GM20000 (cell line): ENCODE data around the gene CMIP.

ENCODE experiments used
- DNase-seq: peaks from one replicate; pipeline ENCODE4 v3.0.0; 2012; ENCODE audit warnings: low spot score
- CTCF ChIP-seq: IDR thresholded peaks from 2 replicates; pipeline ENCODE4 v1.5.1; 2012; ENCODE audit warnings: mild to moderate bottlenecking, control low read depth; ENCODE audit errors: extremely low read depth, missing control alignments

The CMIP gene

GRCh38 chr16:81748476-81749198, 304.0 kb downstream of the CMIP start:
- no peak for DNase-seq
- no peak for TF ChIP-seq CTCF

- no peak for TF ChIP-seq CTCF
- peak; percentile 81 for DNase-seq
Observed at GRCh38 chr16:81752225-81752875, 307.7 kb downstream of the CMIP start.

DNA sequence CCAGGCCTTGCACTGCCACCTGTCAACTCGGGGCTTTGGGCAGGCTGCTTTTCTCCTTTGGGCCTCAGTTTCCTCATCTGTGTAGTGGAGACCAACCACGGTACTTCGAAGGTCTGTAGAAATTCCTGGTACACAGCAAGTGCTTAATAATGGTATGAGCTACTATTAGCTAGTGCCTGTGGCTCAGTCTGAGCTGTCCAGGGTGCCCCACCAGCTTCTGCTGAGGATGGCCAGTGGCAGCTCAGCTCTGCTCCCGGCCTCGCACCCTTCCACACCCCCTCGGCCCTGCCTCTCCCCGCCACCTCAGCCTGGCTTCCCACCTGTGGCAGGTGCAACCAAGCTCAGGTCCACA, 308.2 kb downstream of the CMIP start:
- no peak for TF ChIP-seq CTCF
- no peak for DNase-seq

GRCh38 chr16:81754858-81755257, 310.2 kb downstream of the CMIP start:
- DNase-seq, result no peak
- no peak for TF ChIP-seq CTCF

- no peak for DNase-seq
- TF ChIP-seq CTCF, result no peak
Observed at GRCh38 chr16:81755915-81756614, 311.5 kb downstream of the CMIP start.

DNA sequence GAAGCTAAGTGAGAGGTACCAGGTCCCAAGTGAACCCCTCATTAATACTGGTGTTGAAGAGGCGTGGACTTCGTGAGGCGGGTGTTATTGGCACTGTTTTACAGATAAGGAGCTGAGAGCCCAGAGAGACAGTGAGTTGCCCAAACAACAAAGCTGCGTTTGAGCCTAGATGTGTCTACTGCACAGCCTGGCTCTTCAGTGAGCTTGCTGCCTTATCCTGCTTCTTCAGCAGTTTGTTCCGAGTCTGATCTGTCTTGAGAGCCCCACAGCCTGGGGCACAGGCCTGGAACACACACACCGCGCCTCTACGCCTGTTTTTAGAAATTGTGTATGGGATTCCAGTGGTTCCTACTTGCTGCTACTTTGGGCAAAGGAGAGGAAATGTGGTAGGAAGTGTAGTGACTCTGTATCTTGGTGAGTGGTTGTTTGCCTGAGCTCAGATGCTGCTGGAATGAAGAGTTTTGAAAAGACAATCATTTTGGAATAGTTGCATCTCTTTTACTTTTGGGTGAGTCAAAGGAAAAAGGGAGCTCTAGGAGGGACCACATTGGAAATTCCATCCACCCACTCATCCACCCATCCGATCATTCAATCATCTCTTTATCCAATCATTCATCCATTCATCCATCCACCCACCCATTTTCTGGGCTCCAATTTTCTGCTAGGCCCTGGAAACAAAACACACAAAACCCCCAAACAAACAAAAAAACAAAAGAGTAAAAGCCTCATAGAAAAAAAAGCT, 312.2 kb downstream of the CMIP start:
- no peak for TF ChIP-seq CTCF
- no peak for DNase-seq
